Loucy (cell line): ENCODE measurements around the gene NOXO1.

Experiments used
- H2AFZ ChIP-seq: fragments of 200-600 bp; sonication (generic); 2 replicates; pipeline ENCODE4 v1.6.0; 2016; ENCODE audit warnings: antibody characterized with exemption, mild to moderate bottlenecking, low read length, moderate library complexity
- H3F3A ChIP-seq: fragments of 200-600 bp; 2 replicates; pipeline ENCODE4 v1.6.0; 2016; ENCODE audit warnings: antibody characterized with exemption, low read depth, mild to moderate bottlenecking
- H3K27me3 ChIP-seq: fragments of 200-600 bp; sonication (generic); 2 replicates; pipeline ENCODE4 v1.6.1; 2014; ENCODE audit warnings: low read length, mild to moderate bottlenecking; ENCODE audit not compliant: insufficient read depth, poor library complexity, severe bottlenecking
- H3K36me3 ChIP-seq: fragments of 200-600 bp; sonication (generic); 2 replicates; pipeline ENCODE4 v1.6.1; 2016; ENCODE audit warnings: low read length; ENCODE audit not compliant: insufficient read depth
- H3K4me1 ChIP-seq: fragments of 200-600 bp; sonication (generic); 2 replicates; pipeline ENCODE4 v1.5.1; 2014; ENCODE audit warnings: low read length, mild to moderate bottlenecking; ENCODE audit not compliant: insufficient read depth, poor library complexity, severe bottlenecking
- H3K4me2 ChIP-seq: fragments of 200-600 bp; sonication (generic); 2 replicates; pipeline ENCODE4 v1.6.0; 2014; ENCODE audit warnings: antibody characterized with exemption, low read length, low read depth, mild to moderate bottlenecking; ENCODE audit not compliant: poor library complexity, severe bottlenecking
- H3K4me3 ChIP-seq: fragments of 200-600 bp; sonication (generic); 2 replicates; pipeline ENCODE4 v1.5.1; 2014; ENCODE audit warnings: low read length, mild to moderate bottlenecking, mixed read lengths; ENCODE audit not compliant: poor library complexity, severe bottlenecking
- H3K79me2 ChIP-seq: fragments of 200-600 bp; sonication (generic); 2 replicates; pipeline ENCODE4 v1.6.1; 2014; ENCODE audit warnings: low read length; ENCODE audit not compliant: insufficient read depth
- H3K9ac ChIP-seq: fragments of 200-600 bp; sonication (generic); 2 replicates; pipeline ENCODE4 v1.6.0; 2014; ENCODE audit warnings: mild to moderate bottlenecking, low read depth, low read length, moderate library complexity; ENCODE audit not compliant: poor library complexity, severe bottlenecking
- H3K9me2 ChIP-seq: fragments of 200-600 bp; sonication (generic); replicated peaks from 2 replicates; pipeline ENCODE4 v1.6.1; 2016; ENCODE audit warnings: low read depth, low read length, mixed read lengths
- H3K9me3 ChIP-seq: fragments of 200-600 bp; sonication (generic); 2 replicates; pipeline ENCODE4 v1.6.1; 2014; ENCODE audit warnings: mild to moderate bottlenecking, antibody characterized with exemption, low read length, low read depth; ENCODE audit not compliant: insufficient read depth
- H4K20me1 ChIP-seq: fragments of 200-600 bp; sonication (generic); 2 replicates; pipeline ENCODE4 v1.6.0; 2014; ENCODE audit warnings: antibody characterized with exemption, low read length, mild to moderate bottlenecking; ENCODE audit not compliant: insufficient read depth, poor library complexity, severe bottlenecking
- CTCF ChIP-seq: fragments of 200-600 bp; sonication (generic); conservative IDR thresholded peaks from 2 replicates; pipeline ENCODE4 v1.5.1; 2014; ENCODE audit warnings: mild to moderate bottlenecking, antibody characterized with exemption, low read length
- EZH2phosphoT487 ChIP-seq: fragments of 200-600 bp; IDR thresholded peaks from 2 replicates; pipeline ENCODE4 v1.6.1; 2018; ENCODE audit warnings: antibody characterized with exemption, mild to moderate bottlenecking, moderate library complexity, borderline replicate concordance

Gene NOXO1

GRCh38 chr16:1979271-1980029 lies 1.8 kb downstream of the NOXO1 start:
- no peaks in the 10 kb centered on the region for H3K36me3 ChIP-seq
- H4K20me1 ChIP-seq, result no peaks in the 10 kb centered on the region
- H3K4me3 ChIP-seq, result no peak overlapping the region
- no peaks in the 10 kb centered on the region for H3K9me2 ChIP-seq
- H3K9ac ChIP-seq, result no peak overlapping the region
- peaks cover 2% of the 10 kb centered on the region; the same call in 1 of the 2 replicates for H3K79me2 ChIP-seq
- H3K27me3 ChIP-seq, result no peaks in the 10 kb centered on the region
- H3F3A ChIP-seq, result no peaks in the 10 kb centered on the region
- H3K9me3 ChIP-seq, result no peaks in the 10 kb centered on the region
- H3K4me1 ChIP-seq, result no peaks in the 10 kb centered on the region
- TF ChIP-seq CTCF (no peak), EZH2phosphoT487 (no peak)
- no peak overlapping the region for H3K4me2 ChIP-seq
- no peak overlapping the region for H2AFZ ChIP-seq

- Histone ChIP-seq H4K20me1 (no peaks in the 10 kb centered on the region), H3K9me3 (no peaks in the 10 kb centered on the region), H2AFZ (no peak overlapping the region), H3K4me3 (no peak overlapping the region), H3K9me2 (no peaks in the 10 kb centered on the region), H3K4me2 (no peak overlapping the region), H3F3A (no peaks in the 10 kb centered on the region), H3K79me2 (peaks cover 3% of the 10 kb centered on the region; the same call in 1 of the 2 replicates), H3K9ac (no peak overlapping the region), H3K36me3 (no peaks in the 10 kb centered on the region), H3K27me3 (no peaks in the 10 kb centered on the region), H3K4me1 (no peaks in the 10 kb centered on the region)
- TF ChIP-seq EZH2phosphoT487, result no peak
- no peak for TF ChIP-seq CTCF
Measured at GRCh38 chr16:1978476-1979120, 2.7 kb downstream of the NOXO1 start.

GRCh38 chr16:1977875-1978268 lies 3.4 kb downstream of the NOXO1 start:
- TF ChIP-seq EZH2phosphoT487, result no peak
- no peak for TF ChIP-seq CTCF

More at GRCh38 chr16:1977875-1978268, 3.4 kb downstream of the NOXO1 start:
- no peaks in the 10 kb centered on the region for H3K36me3 ChIP-seq
- H3K4me2 ChIP-seq, result no peak overlapping the region
- no peaks in the 10 kb centered on the region for H3F3A ChIP-seq
- no peak overlapping the region for H3K4me3 ChIP-seq
- no peak overlapping the region for H3K9ac ChIP-seq
- H3K4me1 ChIP-seq, result no peaks in the 10 kb centered on the region
- H3K9me3 ChIP-seq, result no peaks in the 10 kb centered on the region
- no peaks in the 10 kb centered on the region for H4K20me1 ChIP-seq
- H3K9me2 ChIP-seq, result no peaks in the 10 kb centered on the region
- no peak overlapping the region for H2AFZ ChIP-seq
- peaks cover 10% of the 10 kb centered on the region; the same call in 1 of the 2 replicates for H3K79me2 ChIP-seq
- no peaks in the 10 kb centered on the region for H3K27me3 ChIP-seq
